Eye (tissue), 1 donor: Measurements from ENCODE around the gene PATJ.
"Not testable (repeated sequence)": the region's sequence is repeated elsewhere in the genome, so short reads cannot be mapped to it uniquely, and the experiment has no call there.

Source experiments
- DNase-seq: peaks from one replicate; pipeline ENCODE4 v3.0.0-alpha.2; 2015

PATJ gene

DNA sequence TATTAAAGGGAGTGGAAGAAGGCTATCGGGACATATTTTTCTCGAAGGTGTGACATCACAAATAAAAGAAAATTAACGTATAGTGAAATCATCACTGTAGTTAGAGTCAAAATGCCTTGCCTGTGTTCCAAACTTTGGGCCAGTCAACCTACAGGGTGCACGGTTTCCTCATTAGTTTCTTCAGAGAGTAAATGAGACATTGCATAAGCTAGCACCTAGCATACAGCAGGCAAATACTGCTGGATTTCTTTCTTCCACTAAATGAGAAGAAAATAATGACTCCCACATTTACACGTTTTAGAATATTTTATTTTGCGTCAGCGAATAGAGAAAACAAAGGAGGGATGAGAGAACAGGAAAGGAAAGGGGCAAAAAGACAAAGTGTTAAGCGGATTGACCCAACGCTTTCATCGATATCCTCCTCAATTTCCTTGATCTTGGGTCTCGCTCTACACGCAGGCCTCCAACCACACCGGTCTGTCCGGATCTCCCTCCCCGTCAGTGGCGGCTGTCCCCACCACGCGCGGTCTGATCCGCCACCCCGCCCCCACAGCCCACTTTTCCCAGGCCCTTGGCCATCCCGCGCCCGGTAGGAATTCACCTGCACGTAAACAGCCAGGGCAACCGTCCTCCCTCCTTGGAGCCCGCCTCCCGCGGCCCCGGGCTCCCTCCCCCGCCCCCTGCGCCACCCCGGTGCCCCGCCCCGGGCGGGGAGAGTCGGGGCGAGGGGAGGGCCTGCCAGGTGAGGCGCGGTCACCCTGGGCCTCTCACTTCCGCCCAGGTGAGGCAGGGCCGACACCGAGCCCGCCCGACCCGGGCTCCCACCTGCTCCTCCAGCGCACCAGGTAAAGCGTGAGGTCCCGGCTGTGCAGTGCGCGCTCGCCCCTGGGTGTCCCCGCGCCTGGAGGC, at the start of gene PATJ:
PATJ (plus strand) TSS at position 770 of the 909 bp plus-strand sequence. CDS start 20,413 bp downstream, outside the sequence.
- DNase-seq, result peak; percentile 80

- DNase-seq, result no peak
Measured at GRCh38 chr1:61699911-61700851, 42.1 kb upstream of the PATJ start.

DNA sequence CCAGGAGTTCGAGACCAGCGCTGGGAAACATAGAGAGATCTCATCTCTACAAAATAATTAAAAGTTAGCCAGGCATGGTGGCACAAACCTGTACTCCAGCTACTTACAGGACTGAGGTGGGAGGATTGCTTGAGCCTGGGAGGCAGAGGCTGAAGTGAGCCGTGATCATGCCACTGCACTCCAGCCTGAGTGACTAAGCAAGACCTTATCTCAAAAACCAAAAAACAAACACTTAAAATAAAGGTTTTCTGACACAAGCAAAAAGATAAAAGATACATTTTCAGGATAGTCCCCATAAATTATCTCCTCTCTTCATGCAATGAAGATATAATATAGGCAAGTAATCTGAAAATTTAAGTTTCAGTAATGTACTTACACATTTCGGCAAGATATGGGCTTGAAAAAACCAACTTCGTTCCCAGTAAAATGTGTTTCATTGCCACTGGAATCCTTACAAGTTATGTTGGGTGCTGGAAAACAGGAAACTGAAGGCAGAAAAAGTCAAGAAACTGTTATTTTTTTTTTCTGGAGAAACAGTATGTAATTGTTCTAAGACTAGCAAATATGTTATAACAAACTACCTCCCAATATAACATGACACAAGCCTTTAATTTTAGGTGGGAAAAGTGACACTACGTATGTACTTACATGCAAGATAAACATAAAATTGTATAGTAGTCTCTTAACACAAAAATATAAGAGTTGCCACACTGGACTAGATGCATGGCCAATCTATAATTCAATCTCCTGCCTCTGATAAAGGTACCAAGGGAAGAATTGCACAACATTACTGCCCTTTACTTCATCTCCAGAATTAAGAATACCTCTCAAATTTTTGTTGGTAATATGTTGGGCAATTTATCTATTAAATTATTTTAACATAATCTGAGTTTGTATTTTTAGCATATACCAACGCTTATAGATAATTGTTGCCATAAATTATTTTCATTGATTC, 33.0 kb upstream of the PATJ start:
- DNase-seq, result no peak

GRCh38 chr1:61709908-61710289, 32.4 kb upstream of the PATJ start:
- DNase-seq, result no peak

GRCh38 chr1:61711257-61711656, 31.0 kb upstream of the PATJ start:
- not testable (repeated sequence) for DNase-seq

- DNase-seq, result no peak
Measured at GRCh38 chr1:61711969-61712368, 30.3 kb upstream of the PATJ start.

DNA sequence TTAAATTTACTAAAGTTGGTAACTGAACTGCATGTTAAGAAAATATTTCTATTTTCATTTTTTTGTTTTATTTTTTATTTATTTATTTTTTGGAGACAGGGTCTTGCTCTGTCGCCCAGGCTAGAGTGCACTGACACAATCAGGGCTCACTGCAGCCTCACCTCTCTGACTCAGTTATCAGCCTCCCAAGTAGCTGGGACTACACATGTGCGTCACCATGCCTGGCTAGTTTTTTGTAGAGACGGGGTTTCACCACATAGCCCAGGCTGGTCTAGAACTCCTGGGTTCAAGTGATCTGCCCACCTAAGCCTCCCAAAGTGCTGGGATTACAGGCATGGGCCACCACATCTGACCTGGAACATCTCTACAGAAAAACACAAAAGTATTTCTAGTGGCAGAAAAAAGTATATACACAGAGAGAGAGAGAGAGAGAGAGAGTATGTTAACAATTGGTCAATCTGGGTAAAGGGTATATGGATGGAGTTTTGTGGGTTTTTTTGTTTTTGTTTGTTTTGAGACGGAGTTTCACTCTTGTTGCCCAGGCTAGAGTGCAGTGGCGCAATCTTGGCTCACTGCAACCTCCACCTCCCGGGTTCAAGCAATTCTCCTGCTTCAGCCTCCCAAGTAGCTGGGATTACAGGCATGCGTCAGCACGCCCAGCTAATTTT, 23.1 kb upstream of the PATJ start:
- DNase-seq, result not testable (repeated sequence)

GRCh38 chr1:61724506-61724812, 17.8 kb upstream of the PATJ start:
- no peak for DNase-seq

DNA sequence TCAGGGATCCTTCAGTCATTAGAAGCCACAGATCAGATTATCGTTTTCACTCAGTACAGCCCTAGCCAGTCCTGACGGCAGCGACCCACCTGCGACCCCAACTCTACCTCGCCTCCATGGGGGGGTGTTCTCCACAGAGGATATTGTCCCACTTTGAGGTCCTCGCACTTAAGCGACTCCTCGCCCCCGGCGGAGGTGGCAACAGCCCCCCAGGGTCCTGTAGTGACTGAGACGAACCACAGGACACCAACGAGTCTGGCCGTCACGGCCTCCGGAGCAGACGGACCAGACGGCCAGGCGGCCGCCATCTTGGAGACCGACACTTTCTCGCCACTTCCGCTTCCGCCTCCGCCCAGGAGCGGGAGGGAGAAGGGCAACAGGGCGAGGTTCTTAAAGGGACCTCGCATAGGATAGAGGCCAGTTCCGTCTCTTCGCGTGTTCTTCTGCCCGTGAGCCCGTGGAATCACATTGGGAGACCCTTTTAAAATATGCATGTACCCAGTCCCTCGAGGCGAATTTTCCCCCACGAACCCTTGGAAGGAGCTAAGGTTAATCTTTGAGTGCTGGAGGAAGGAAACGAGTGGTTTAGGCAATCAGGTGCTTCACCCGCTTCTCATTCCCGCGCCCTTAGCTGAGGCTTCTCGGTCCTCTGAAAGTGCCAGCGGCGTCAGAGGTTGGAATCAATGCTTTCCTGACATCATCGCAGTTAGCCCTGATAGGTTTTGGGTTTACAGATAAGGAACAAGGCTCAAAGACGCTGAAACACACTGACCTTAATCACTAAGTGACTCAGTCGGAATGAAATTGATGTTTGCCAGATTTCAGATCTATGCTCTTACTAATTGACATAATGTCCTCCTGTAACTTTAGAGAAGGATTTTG, 17.2 kb upstream of the PATJ start, which contains the start of gene TM2D1:
TM2D1 (minus strand) TSS at position 329 of the 882 bp plus-strand sequence; CDS start at position 308, 21 bp downstream.
- DNase-seq, result peak; percentile 97

GRCh38 chr1:61727544-61727943, 14.7 kb upstream of the PATJ start:
- no peak for DNase-seq

- DNase-seq, result not testable (repeated sequence)
Measured at GRCh38 chr1:61730679-61731078, 11.6 kb upstream of the PATJ start.

GRCh38 chr1:61732726-61733125, 9.6 kb upstream of the PATJ start:
- DNase-seq, result no peak

GRCh38 chr1:61740751-61741700, 1.3 kb upstream of the PATJ start:
- DNase-seq, result no peak

DNA sequence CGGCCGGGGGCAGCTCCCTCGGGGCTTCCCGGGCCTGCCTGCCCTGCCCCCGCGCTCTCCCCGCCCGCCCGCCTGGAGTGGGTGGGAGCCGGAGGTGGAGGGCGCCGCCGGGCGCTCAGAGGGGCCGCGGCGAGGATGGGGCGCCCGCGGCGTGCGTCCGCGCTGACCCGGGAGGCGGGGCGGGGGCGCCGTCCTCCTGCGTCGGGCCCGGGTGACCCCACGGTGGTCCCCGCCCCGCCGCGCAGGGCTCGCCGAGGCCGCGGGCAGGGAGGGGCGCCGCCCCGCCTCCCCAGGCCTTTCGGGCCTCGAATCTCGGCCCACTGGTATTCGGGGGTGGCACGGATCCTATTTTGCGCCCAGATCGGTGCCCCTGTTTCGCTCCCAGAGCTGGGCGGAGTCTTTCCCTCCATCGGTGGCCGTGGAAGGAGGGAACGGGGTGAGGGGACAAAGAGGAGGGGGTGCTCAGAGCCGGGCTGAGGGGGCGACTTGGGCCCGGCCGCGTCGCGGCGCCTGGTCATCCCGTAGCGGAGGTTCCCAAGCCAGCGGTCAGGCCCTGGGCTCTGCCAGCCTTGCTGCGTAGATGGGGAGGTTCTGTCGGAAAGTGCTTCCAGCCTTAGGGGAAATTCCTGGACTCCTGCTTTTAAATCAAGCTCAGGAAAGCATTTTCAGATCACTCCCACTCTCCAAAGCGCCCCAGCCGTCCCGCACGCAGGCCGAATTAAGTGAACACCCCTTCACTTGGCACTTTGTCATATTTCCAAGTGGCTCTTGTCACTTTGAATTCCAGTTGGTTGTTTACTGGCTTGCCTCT, 545 bp downstream of the PATJ start:
- DNase-seq, result peak; percentile 86

DNA sequence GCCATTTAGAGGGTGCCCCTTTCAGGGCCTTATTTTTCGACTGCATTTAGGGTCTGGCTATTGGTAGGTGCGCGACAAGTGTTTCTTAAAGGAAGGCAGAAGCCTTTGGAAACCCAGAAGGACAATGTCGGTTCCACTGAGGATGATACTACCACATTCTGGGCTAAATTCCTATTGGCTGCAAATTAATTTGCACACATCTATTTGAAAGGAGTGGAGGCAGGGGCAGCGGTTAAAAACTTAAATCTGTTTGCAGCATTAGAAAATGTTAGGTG, 1.1 kb downstream of the PATJ start:
- no peak for DNase-seq

GRCh38 chr1:61743716-61744580, 1.7 kb downstream of the PATJ start:
- no peak for DNase-seq

GRCh38 chr1:61746813-61747212, 4.5 kb downstream of the PATJ start:
- DNase-seq, result no peak

- no peak for DNase-seq
Measured at GRCh38 chr1:61748566-61748965, 6.3 kb downstream of the PATJ start.
